Measurements from ENCODE around the gene MYL12B.
"Not testable (repeated sequence)": the region's sequence is repeated elsewhere in the genome, so short reads cannot be mapped to it uniquely, and the experiment has no call there.

Gene MYL12B

GRCh38 chr18:3266062-3266608, 4.2 kb downstream of the MYL12B start:
- Histone ChIP-seq H3K9me3 (replicated peaks; ENCODE audit: low read length) (no peaks in the 10 kb centered on the region), H3K4me1 (ENCODE audit: control insufficient read depth, insufficient read depth, low read length) (peaks cover 58% of the 10 kb centered on the region), H3K27me3 (ENCODE audit: control insufficient read depth, insufficient read depth, low read length) (no peaks in the 10 kb centered on the region), H3K9ac (ENCODE audit: low read depth, low read length) (no peak overlapping the region), H3K4me2 (ENCODE audit: low read length) (peak overlapping the region; percentile 83), H3K36me3 (ENCODE audit: insufficient read depth, low read length) (peaks cover 7% of the 10 kb centered on the region), H3K4me3 (ENCODE audit: low read length) (peak overlapping the region; percentile 14)

DNA sequence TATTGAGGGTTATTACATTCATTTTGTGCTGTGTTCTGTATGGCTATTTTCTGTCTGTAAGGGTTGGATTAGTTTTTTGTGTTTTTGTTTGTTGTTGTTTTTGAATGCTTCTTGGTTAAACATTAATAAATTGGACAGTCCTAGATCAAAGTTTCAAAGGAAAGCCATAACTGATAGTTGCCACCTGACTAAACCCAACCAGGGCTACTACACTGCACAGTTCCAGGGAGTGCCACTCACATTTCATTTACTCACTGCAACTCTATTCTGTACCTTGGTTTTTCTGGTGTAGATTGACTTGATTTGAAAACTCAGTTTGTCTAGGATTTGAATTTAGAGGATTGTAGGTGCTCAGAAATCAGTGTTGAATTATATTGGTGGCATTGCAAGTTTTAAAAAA, 6.4 kb downstream of the MYL12B start:
- H3K9ac ChIP-seq (ENCODE audit: low read depth, low read length), result no peak overlapping the region
- H3K4me3 ChIP-seq (ENCODE audit: low read length), result no peak overlapping the region
- H3K36me3 ChIP-seq (ENCODE audit: insufficient read depth, low read length), result peaks cover 10% of the 10 kb centered on the region
- peaks cover 61% of the 10 kb centered on the region for H3K4me1 ChIP-seq (ENCODE audit: control insufficient read depth, insufficient read depth, low read length)
- no peaks in the 10 kb centered on the region for H3K9me3 ChIP-seq (replicated peaks; ENCODE audit: low read length)
- peak overlapping the region; percentile 3 for H3K4me2 ChIP-seq (ENCODE audit: low read length)
- H3K27me3 ChIP-seq (ENCODE audit: control insufficient read depth, insufficient read depth, low read length), result no peaks in the 10 kb centered on the region

- Histone ChIP-seq H3K4me1 (ENCODE audit: control insufficient read depth, insufficient read depth, low read length) (peaks cover 59% of the 10 kb centered on the region), H3K4me3 (ENCODE audit: low read length) (peak overlapping the region; percentile 33), H3K9me3 (replicated peaks; ENCODE audit: low read length) (no peaks in the 10 kb centered on the region), H3K4me2 (ENCODE audit: low read length) (peak overlapping the region; percentile 46), H3K36me3 (ENCODE audit: insufficient read depth, low read length) (peaks cover 21% of the 10 kb centered on the region), H3K27me3 (ENCODE audit: control insufficient read depth, insufficient read depth, low read length) (no peaks in the 10 kb centered on the region), H3K9ac (ENCODE audit: low read depth, low read length) (no peak overlapping the region)
These were observed 7.4 kb downstream of the MYL12B start for GRCh38 chr18:3269241-3269913.

- peaks cover 54% of the 10 kb centered on the region for H3K4me1 ChIP-seq (ENCODE audit: control insufficient read depth, insufficient read depth, low read length)
- H3K4me2 ChIP-seq (ENCODE audit: low read length), result peak overlapping the region; percentile 46
- no peak overlapping the region for H3K9ac ChIP-seq (ENCODE audit: low read depth, low read length)
- H3K9me3 ChIP-seq (replicated peaks; ENCODE audit: low read length), result no peaks in the 10 kb centered on the region
- H3K27me3 ChIP-seq (ENCODE audit: control insufficient read depth, insufficient read depth, low read length), result no peaks in the 10 kb centered on the region
- peaks cover 26% of the 10 kb centered on the region for H3K36me3 ChIP-seq (ENCODE audit: insufficient read depth, low read length)
- H3K4me3 ChIP-seq (ENCODE audit: low read length), result no peak overlapping the region
These were observed 8.0 kb downstream of the MYL12B start for GRCh38 chr18:3269914-3270299.

GRCh38 chr18:3273042-3273441, 11.1 kb downstream of the MYL12B start:
- Histone ChIP-seq H3K27me3 (ENCODE audit: control insufficient read depth, insufficient read depth, low read length) (no peaks in the 10 kb centered on the region), H3K9me3 (replicated peaks; ENCODE audit: low read length) (no peaks in the 10 kb centered on the region), H3K4me2 (ENCODE audit: low read length) (no peak overlapping the region), H3K4me1 (ENCODE audit: control insufficient read depth, insufficient read depth, low read length) (peaks cover 27% of the 10 kb centered on the region), H3K36me3 (ENCODE audit: insufficient read depth, low read length) (peaks cover 50% of the 10 kb centered on the region), H3K4me3 (ENCODE audit: low read length) (no peak overlapping the region), H3K9ac (ENCODE audit: low read depth, low read length) (no peak overlapping the region)

DNA sequence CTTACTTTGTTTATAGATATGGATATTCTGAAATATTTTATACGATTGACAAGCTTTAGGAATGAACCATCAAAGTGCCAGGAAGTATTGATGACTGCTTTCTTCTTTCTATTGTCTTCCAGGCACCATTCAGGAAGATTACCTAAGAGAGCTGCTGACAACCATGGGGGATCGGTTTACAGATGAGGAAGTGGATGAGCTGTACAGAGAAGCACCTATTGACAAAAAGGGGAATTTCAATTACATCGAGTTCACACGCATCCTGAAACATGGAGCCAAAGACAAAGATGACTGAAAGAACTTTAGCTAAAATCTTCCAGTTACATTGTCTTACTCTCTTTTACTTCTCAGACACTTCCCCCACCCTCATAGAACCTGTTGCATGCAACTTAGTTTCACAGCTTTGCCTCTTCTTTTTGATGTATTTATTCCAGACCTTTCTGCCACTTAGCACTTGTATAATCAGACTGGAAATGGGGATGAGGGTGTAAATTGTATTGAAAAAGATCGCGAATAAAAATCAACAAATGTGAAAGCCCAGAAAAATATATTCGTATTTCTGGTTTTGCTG, 15.8 kb downstream of the MYL12B start:
- not testable (repeated sequence) for H3K4me2 ChIP-seq (ENCODE audit: low read length); H3K27me3 ChIP-seq (ENCODE audit: control insufficient read depth, insufficient read depth, low read length); H3K4me3 ChIP-seq (ENCODE audit: low read length); H3K9ac ChIP-seq (ENCODE audit: low read depth, low read length); H3K9me3 ChIP-seq (replicated peaks; ENCODE audit: low read length)
- H3K4me1 ChIP-seq (ENCODE audit: control insufficient read depth, insufficient read depth, low read length), result peaks cover 13% of the 10 kb centered on the region
- H3K36me3 ChIP-seq (ENCODE audit: insufficient read depth, low read length), result peaks cover 62% of the 10 kb centered on the region

- H3K9me3 ChIP-seq (replicated peaks; ENCODE audit: low read length), result no peaks in the 10 kb centered on the region
- H3K9ac ChIP-seq (ENCODE audit: low read depth, low read length), result no peak overlapping the region
- peaks cover 47% of the 10 kb centered on the region for H3K36me3 ChIP-seq (ENCODE audit: insufficient read depth, low read length)
- no peaks in the 10 kb centered on the region for H3K27me3 ChIP-seq (ENCODE audit: control insufficient read depth, insufficient read depth, low read length)
- no peak overlapping the region for H3K4me3 ChIP-seq (ENCODE audit: low read length)
- peaks cover 22% of the 10 kb centered on the region for H3K4me1 ChIP-seq (ENCODE audit: control insufficient read depth, insufficient read depth, low read length)
- H3K4me2 ChIP-seq (ENCODE audit: low read length), result no peak overlapping the region
These were observed 17.6 kb downstream of the MYL12B start for GRCh38 chr18:3279201-3280185.

- Histone ChIP-seq H3K9ac (ENCODE audit: low read depth, low read length) (peak overlapping the region; percentile 80), H3K36me3 (ENCODE audit: insufficient read depth, low read length) (peaks cover 25% of the 10 kb centered on the region), H3K4me1 (ENCODE audit: control insufficient read depth, insufficient read depth, low read length) (peaks cover 22% of the 10 kb centered on the region), H3K4me3 (ENCODE audit: low read length) (no peak overlapping the region), H3K4me2 (ENCODE audit: low read length) (peak overlapping the region; percentile 2), H3K27me3 (ENCODE audit: control insufficient read depth, insufficient read depth, low read length) (no peaks in the 10 kb centered on the region), H3K9me3 (replicated peaks; ENCODE audit: low read length) (no peaks in the 10 kb centered on the region)
These were observed 19.8 kb downstream of the MYL12B start for GRCh38 chr18:3281456-3282400.

DNA sequence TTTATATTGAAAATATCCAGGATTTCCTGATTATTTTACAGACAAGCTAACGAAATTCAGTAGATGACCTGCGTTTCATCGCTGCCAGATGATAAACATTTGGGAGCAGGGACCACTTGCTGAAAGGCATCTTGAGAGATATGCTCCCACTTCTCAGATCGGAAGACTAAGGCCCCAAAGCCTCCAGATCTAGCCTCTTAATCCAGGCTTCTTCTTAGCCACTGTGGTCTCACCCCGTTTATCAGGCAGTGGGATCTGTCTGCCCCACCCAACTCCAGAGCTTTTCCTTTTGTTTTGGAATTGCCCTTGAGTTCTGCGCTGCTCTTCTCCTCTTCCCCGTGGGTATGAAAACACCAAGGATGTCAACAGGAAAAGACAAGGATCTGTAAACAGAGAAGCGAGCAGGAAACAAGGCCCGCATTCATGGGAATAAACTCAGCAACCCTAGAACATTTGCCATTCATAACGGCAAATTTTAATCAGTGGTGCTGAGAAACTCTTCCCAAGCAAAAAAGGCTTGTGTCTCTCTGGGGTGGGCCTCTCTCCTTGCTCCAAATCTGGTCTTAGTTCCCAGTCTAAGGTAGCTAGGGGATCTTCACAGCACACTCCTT, 21.4 kb downstream of the MYL12B start:
- peak overlapping the region; percentile 80 for H3K9ac ChIP-seq (ENCODE audit: low read depth, low read length)
- peaks cover 10% of the 10 kb centered on the region for H3K36me3 ChIP-seq (ENCODE audit: insufficient read depth, low read length)
- peaks cover 22% of the 10 kb centered on the region for H3K4me1 ChIP-seq (ENCODE audit: control insufficient read depth, insufficient read depth, low read length)
- H3K4me3 ChIP-seq (ENCODE audit: low read length), result peak overlapping the region; percentile 64
- H3K27me3 ChIP-seq (ENCODE audit: control insufficient read depth, insufficient read depth, low read length), result no peaks in the 10 kb centered on the region
- H3K9me3 ChIP-seq (replicated peaks; ENCODE audit: low read length), result no peaks in the 10 kb centered on the region
- peak overlapping the region; percentile 84 for H3K4me2 ChIP-seq (ENCODE audit: low read length)

- H3K27me3 ChIP-seq (ENCODE audit: control insufficient read depth, insufficient read depth, low read length), result no peaks in the 10 kb centered on the region
- H3K9me3 ChIP-seq (replicated peaks; ENCODE audit: low read length), result no peaks in the 10 kb centered on the region
- peaks cover 5% of the 10 kb centered on the region for H3K36me3 ChIP-seq (ENCODE audit: insufficient read depth, low read length)
- H3K4me2 ChIP-seq (ENCODE audit: low read length), result no peak overlapping the region
- peak overlapping the region; percentile 80 for H3K9ac ChIP-seq (ENCODE audit: low read depth, low read length)
- peaks cover 22% of the 10 kb centered on the region for H3K4me1 ChIP-seq (ENCODE audit: control insufficient read depth, insufficient read depth, low read length)
- no peak overlapping the region for H3K4me3 ChIP-seq (ENCODE audit: low read length)
These were observed 22.0 kb downstream of the MYL12B start for GRCh38 chr18:3283908-3284307.

Data from skeletal muscle satellite cell (primary cell).